Neural progenitor cell (in vitro differentiated cells): ENCODE data around the gene COX10. TPM values are rescaled to one million over a fixed set of nuclear protein-coding genes. Genes with fewer than 3 reads are reported as not detected.

Experiments
- DNase-seq: peaks from one replicate; pipeline ENCODE4 v3.0.0-alpha.2; 2016; ENCODE audit warnings: low spot score
- H2AFZ ChIP-seq: fragments of 200-600 bp; sonication (generic); replicated peaks from 2 replicates; pipeline ENCODE4 v1.6.1; 2016; ENCODE audit warnings: antibody characterized with exemption
- H3F3A ChIP-seq: fragments of 200-600 bp; sonication (generic); 2 replicates; pipeline ENCODE4 v1.6.1; 2016; ENCODE audit warnings: antibody characterized with exemption, low read depth
- H3K27ac ChIP-seq: fragments of 200-600 bp; sonication (generic); 2 replicates; pipeline ENCODE4 v1.5.1; 2016; ENCODE audit warnings: mild to moderate bottlenecking
- H3K27me3 ChIP-seq: fragments of 200-600 bp; sonication (generic); 2 replicates; pipeline ENCODE4 v1.6.1; 2016; ENCODE audit warnings: mild to moderate bottlenecking, moderate library complexity
- H3K36me3 ChIP-seq: fragments of 200-600 bp; sonication (generic); 2 replicates; pipeline ENCODE4 v1.5.1; 2016
- H3K4me1 ChIP-seq: fragments of 200-600 bp; sonication (generic); 2 replicates; pipeline ENCODE4 v1.6.1; 2016; ENCODE audit warnings: mixed run types
- H3K4me2 ChIP-seq: fragments of 200-600 bp; sonication (generic); 2 replicates; pipeline ENCODE4 v1.6.1; 2016
- H3K4me3 ChIP-seq: fragments of 200-600 bp; sonication (generic); 2 replicates; pipeline ENCODE4 v1.5.1; 2016
- H3K79me2 ChIP-seq: fragments of 200-600 bp; sonication (generic); 2 replicates; pipeline ENCODE4 v1.6.1; 2016; ENCODE audit warnings: low read depth
- H3K9ac ChIP-seq: fragments of 200-600 bp; sonication (generic); 2 replicates; pipeline ENCODE4 v1.6.1; 2016
- H3K9me3 ChIP-seq: fragments of 200-600 bp; sonication (generic); 2 replicates; pipeline ENCODE4 v1.5.1; 2016; ENCODE audit warnings: low read depth
- H4K20me1 ChIP-seq: fragments of 200-600 bp; sonication (generic); 2 replicates; pipeline ENCODE4 v1.6.1; 2016; ENCODE audit warnings: low read depth
- H3K27ac Mint-ChIP-seq: 3 replicates; pipeline ENCODE4 v1.8.0; 2021; ENCODE audit warnings: mixed read lengths
- H3K27me3 Mint-ChIP-seq: 2 replicates; pipeline ENCODE4 v1.8.0; 2022; ENCODE audit warnings: low read depth, mild to moderate bottlenecking, inconsistent platforms, moderate library complexity, mixed read lengths; ENCODE audit not compliant: insufficient read depth
- H3K36me3 Mint-ChIP-seq: 3 replicates; pipeline ENCODE4 v1.8.0; 2021; ENCODE audit warnings: mixed read lengths
- H3K4me1 Mint-ChIP-seq: 3 replicates; pipeline ENCODE4 v1.8.0; 2021; ENCODE audit warnings: mixed read lengths
- H3K4me3 Mint-ChIP-seq: 3 replicates; pipeline ENCODE4 v1.8.0; 2021; ENCODE audit warnings: mild to moderate bottlenecking, moderate library complexity, mixed read lengths
- H3K9me3 Mint-ChIP-seq: 3 replicates; pipeline ENCODE4 v1.8.0; 2020; ENCODE audit warnings: mixed read lengths
- EZH2 ChIP-seq: fragments of 200-600 bp; sonication (generic); IDR thresholded peaks from 2 replicates; pipeline ENCODE4 v1.6.1; 2017; ENCODE audit warnings: antibody characterized with exemption, mild to moderate bottlenecking, moderate library complexity
- EZH2phosphoT487 ChIP-seq: fragments of 200-600 bp; sonication (generic); IDR thresholded peaks from 2 replicates; pipeline ENCODE4 v1.6.1; 2017; ENCODE audit warnings: antibody characterized with exemption
- total RNA-seq: library from RNA; depleted of rRNA; stranded (reverse); fragments of >200 nt; gene quantifications from 2 replicates; pipeline ENCODE4 v1.2.3, GENCODE V29; 2015; ENCODE audit warnings: low replicate concordance
- TF ChIP-seq, protein P1 (sequence below): fragments of 200-600 bp; sonication (generic); IDR thresholded peaks from 2 replicates; pipeline ENCODE4 v1.5.1; 2017; ENCODE audit warnings: antibody characterized with exemption, mild to moderate bottlenecking

The COX10 gene
- total RNA-seq, 1 donor from 2014 or later = 18.0 TPM

DNA sequence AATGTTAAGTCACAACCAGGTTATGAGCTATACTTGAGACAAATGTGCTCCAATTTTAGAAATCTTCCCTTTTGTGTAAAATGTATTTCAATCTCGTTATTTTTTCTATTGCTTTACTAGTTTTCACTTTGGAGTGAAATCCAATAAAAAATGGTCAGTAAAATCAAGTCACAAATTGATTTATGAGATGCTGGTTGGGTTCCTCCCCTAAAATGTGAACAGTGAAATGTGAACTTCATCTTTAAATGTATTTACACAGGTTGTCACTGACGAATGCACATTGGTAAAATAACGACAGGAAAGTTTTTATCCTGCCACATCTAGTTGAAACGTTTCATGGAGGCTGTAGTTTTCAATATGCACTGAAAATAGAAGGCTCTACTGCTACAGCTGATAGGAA, 55.5 kb downstream of the COX10 start:
- peaks cover 7% of the 10 kb centered on the region for H3F3A ChIP-seq
- no peak overlapping the region for H3K4me2 ChIP-seq
- no peak overlapping the region for H2AFZ ChIP-seq
- no peak overlapping the region for H3K27ac ChIP-seq
- no peaks in the 10 kb centered on the region for H3K36me3 ChIP-seq
- no peak overlapping the region for H3K27ac Mint-ChIP-seq
- no peaks in the 10 kb centered on the region for H3K27me3 Mint-ChIP-seq
- no peak overlapping the region for H3K4me3 Mint-ChIP-seq
- H3K4me3 ChIP-seq = no peak overlapping the region
- H3K79me2 ChIP-seq = no peaks in the 10 kb centered on the region
- H3K9me3 ChIP-seq = no peaks in the 10 kb centered on the region
- H3K4me1 ChIP-seq = no peaks in the 10 kb centered on the region
- TF ChIP-seq, protein P1, sequence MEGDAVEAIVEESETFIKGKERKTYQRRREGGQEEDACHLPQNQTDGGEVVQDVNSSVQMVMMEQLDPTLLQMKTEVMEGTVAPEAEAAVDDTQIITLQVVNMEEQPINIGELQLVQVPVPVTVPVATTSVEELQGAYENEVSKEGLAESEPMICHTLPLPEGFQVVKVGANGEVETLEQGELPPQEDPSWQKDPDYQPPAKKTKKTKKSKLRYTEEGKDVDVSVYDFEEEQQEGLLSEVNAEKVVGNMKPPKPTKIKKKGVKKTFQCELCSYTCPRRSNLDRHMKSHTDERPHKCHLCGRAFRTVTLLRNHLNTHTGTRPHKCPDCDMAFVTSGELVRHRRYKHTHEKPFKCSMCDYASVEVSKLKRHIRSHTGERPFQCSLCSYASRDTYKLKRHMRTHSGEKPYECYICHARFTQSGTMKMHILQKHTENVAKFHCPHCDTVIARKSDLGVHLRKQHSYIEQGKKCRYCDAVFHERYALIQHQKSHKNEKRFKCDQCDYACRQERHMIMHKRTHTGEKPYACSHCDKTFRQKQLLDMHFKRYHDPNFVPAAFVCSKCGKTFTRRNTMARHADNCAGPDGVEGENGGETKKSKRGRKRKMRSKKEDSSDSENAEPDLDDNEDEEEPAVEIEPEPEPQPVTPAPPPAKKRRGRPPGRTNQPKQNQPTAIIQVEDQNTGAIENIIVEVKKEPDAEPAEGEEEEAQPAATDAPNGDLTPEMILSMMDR = no peak
- TF ChIP-seq EZH2 (no peak), EZH2phosphoT487 (no peak)
- peaks cover 7% of the 10 kb centered on the region for H4K20me1 ChIP-seq
- no peaks in the 10 kb centered on the region for H3K27me3 ChIP-seq
- DNase-seq = no peak
- peaks cover 19% of the 10 kb centered on the region for H3K4me1 Mint-ChIP-seq
- no peaks in the 10 kb centered on the region for H3K9me3 Mint-ChIP-seq
- no peaks in the 10 kb centered on the region for H3K36me3 Mint-ChIP-seq
- H3K9ac ChIP-seq = no peak overlapping the region

DNA sequence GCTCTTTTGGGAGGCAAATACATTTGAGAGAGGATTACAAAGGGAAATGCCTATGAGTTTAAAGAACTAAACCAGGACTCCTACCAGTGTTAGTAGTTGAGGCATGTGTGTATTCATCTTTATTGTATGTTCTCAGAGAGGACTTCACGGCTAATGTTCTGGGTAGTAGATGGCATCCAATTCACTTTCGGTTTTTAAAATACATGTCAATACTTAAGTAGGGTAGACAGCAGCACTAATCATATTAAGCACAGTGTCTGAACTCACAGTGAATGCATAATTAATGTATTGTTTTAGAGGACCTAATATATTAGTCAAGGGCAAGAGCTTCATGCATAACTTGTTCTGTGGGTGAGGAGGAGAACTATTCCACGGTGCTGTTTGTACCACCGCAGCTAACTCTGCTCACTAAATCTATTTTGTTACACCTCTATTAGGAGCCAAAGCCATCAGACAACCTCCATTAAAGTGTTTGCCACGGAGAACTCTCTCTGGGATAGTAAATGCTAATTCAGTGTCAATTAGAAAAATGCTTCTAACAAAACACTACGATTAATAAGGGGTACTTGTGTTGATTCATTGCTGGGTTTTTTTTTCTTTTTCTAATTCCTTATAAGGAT, 56.3 kb downstream of the COX10 start:
- Histone ChIP-seq H3F3A (peaks cover 10% of the 10 kb centered on the region), H3K4me1 (no peaks in the 10 kb centered on the region), H3K27ac (no peak overlapping the region), H3K4me2 (no peak overlapping the region), H3K9ac (no peak overlapping the region), H3K36me3 (no peaks in the 10 kb centered on the region), H3K79me2 (peaks cover under 1% of the 10 kb centered on the region), H3K9me3 (no peaks in the 10 kb centered on the region), H4K20me1 (peaks cover 7% of the 10 kb centered on the region), H3K4me3 (no peak overlapping the region), H2AFZ (no peak overlapping the region), H3K27me3 (no peaks in the 10 kb centered on the region)
- DNase-seq = no peak
- H3K4me3 Mint-ChIP-seq = no peak overlapping the region
- H3K27ac Mint-ChIP-seq = no peak overlapping the region
- H3K9me3 Mint-ChIP-seq = no peaks in the 10 kb centered on the region
- no peaks in the 10 kb centered on the region for H3K27me3 Mint-ChIP-seq
- H3K4me1 Mint-ChIP-seq = peaks cover 12% of the 10 kb centered on the region
- no peaks in the 10 kb centered on the region for H3K36me3 Mint-ChIP-seq
- TF ChIP-seq, protein P1 = no peak
- TF ChIP-seq EZH2phosphoT487 (no peak), EZH2 (no peak)

DNA sequence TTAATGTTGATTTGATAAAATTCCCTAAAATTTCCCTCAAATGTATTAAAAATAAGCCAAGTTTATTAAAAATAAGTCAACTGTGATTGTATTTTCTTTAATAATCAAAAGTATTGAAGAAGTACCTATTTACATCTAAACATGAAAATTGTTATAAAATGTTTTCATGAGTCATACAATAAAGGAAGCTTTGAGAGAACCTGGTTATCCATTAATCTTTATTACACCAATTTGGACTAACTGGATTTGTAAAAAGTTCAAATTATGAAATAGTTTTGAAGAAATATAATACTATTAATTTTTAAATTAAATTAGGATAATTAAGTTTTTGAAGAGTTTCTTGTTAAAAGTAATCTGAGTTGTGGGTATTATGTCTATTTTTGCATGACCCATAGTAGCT, 63.8 kb downstream of the COX10 start:
- Histone ChIP-seq H4K20me1 (no peaks in the 10 kb centered on the region), H3K4me2 (no peak overlapping the region), H3F3A (peaks cover 10% of the 10 kb centered on the region), H3K27me3 (no peaks in the 10 kb centered on the region), H3K9ac (no peak overlapping the region), H3K9me3 (no peaks in the 10 kb centered on the region), H3K27ac (no peak overlapping the region), H3K4me1 (peaks cover 15% of the 10 kb centered on the region), H3K79me2 (peaks cover 4% of the 10 kb centered on the region), H3K4me3 (no peak overlapping the region), H2AFZ (no peak overlapping the region), H3K36me3 (no peaks in the 10 kb centered on the region)
- no peak for DNase-seq
- Mint-ChIP-seq H3K9me3 (no peaks in the 10 kb centered on the region), H3K27ac (no peak overlapping the region), H3K27me3 (no peaks in the 10 kb centered on the region), H3K4me3 (no peak overlapping the region), H3K36me3 (no peaks in the 10 kb centered on the region), H3K4me1 (peaks cover 13% of the 10 kb centered on the region)
- TF ChIP-seq EZH2 (no peak), EZH2phosphoT487 (no peak)
- TF ChIP-seq, protein P1 = no peak
